ENCODE measurements around the gene ZFR.
"Not testable (repeated sequence)": the region's sequence is repeated elsewhere in the genome, so short reads cannot be mapped to it uniquely, and the experiment has no call there.

ZFR gene

GRCh38 chr5:32314658-32315057 lies 129.9 kb downstream of the ZFR start:
- Mint-ChIP-seq H3K27me3 (no peaks in the 10 kb centered on the region), H3K4me3 (peak overlapping the region; percentile 27 to 75), H3K9me3 (no peaks in the 10 kb centered on the region), H3K27ac (no peak overlapping the region), H3K4me1 (ENCODE audit: low read depth in 2 of 2) (peaks cover 18 to 21% of the 10 kb centered on the region in 2 donors), H3K36me3 (ENCODE audit: insufficient read depth) (peaks cover 18% of the 10 kb centered on the region)
- DNase-seq (no peak), ATAC-seq (replicated peaks) (no peak)

DNA sequence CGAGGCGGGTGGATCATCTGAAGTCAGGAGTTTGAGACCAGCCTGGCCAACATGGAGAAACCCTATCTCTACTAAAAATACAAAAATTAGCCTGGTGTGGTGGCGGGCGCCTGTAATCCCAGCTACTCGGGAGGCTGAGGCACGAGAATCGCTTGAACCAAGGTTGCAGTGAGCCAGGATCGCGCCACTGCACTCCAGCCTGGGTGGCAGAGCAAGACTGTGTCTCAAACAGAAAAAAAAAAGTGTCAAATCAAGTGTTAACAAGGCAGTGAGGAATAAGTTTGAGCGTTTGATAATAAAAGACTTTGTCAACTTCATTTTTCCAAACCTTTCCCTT lies 130.4 kb downstream of the ZFR start:
- Mint-ChIP-seq H3K36me3 (ENCODE audit: insufficient read depth) (peaks cover 18% of the 10 kb centered on the region), H3K4me3 (peak overlapping the region; percentile 27 to 75), H3K4me1 (ENCODE audit: low read depth in 2 of 2) (peaks cover 22 to 27% of the 10 kb centered on the region in 2 donors)
- H3K27me3 Mint-ChIP-seq; H3K9me3 Mint-ChIP-seq; ATAC-seq (replicated peaks); DNase-seq; H3K27ac Mint-ChIP-seq: not testable (repeated sequence)

DNA sequence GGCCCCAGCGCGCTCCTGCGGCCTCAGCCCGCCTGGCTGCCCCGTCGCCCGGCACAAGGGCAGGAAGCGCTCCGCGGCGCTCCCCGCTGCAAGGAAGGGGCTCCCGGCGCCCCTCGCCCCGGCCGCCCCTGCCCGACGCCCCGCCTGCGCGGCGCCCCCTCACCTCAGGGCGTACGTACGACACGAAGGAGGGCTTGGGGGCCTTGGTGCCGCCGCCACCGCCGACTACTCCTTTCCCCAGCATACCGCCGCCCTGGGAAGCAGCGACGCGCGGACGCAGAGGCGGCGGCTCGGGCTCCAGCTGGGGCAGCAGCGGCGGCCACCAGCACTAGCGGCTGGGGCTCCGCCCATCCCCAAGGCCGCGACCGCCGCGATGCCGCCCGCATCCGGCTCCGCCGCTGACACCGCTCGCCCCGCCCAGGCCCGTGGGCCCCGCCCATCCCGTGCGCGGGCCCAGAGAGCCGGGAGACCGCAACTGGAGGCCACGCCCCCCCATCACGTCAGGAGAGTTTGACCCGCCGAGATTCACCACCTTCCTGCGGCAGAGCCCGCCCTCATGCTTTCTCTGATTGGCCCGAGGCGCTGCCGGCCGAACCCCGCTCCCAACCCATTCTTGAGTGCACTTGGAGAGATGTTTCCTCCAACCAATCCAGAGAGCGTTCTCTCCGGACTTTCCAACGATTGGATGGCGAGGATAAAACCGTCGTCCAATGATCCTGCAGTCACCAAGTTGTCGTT lies 131.8 kb downstream of the ZFR start, which contains the start of gene MTMR12:
Gene MTMR12 (minus strand): TSS at position 345 of the 738 bp plus-strand sequence. CDS start 101 bp downstream, at position 244.
- ATAC-seq (replicated peaks) (peak; percentile 87), DNase-seq (peak; percentile 99 to 100 (median 100))
- Mint-ChIP-seq H3K4me3 (peak within 1 kb of the TSS; percentile 75 to 89), H3K27ac (peak within 1 kb of the TSS; percentile 75 to 92), H3K36me3 (ENCODE audit: insufficient read depth) (peaks cover 23% of the 10 kb centered on the region), H3K4me1 (ENCODE audit: low read depth in 2 of 2) (peaks cover 32 to 35% of the 10 kb centered on the region in 2 donors), H3K27me3 (no peaks in the 10 kb centered on the region), H3K9me3 (no peaks in the 10 kb centered on the region)

DNA sequence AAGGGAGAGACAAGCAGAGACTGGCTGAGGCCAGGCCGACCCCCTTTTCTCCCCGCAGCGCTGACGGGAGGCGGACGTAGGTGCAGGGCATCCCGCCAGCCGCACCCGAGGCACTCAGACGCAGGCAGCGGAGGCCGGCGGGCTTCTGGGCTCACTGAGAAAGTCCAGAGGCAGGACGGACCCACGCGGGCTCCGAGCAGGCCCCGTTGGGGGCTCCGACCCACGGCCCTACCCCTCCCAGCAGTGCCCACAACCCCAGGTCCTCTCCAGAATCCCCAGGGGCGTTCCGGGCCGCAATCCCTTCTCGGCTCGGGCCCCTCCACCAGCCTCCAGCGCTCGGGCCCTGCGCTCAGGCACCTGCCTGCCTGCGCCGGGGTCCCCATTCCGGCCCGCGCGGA lies 132.3 kb downstream of the ZFR start:
- Mint-ChIP-seq H3K27me3 (no peaks in the 10 kb centered on the region), H3K27ac (peak overlapping the region; percentile 75 to 92), H3K4me3 (peak overlapping the region; percentile 75 to 89), H3K36me3 (ENCODE audit: insufficient read depth) (peaks cover 25% of the 10 kb centered on the region), H3K4me1 (ENCODE audit: low read depth in 2 of 2) (peaks cover 32 to 40% of the 10 kb centered on the region in 2 donors), H3K9me3 (no peaks in the 10 kb centered on the region)
- ATAC-seq (replicated peaks), result peak; percentile 4
- DNase-seq, result peak in 2 of 3 experiments; percentile 27 to 31

- H3K36me3 Mint-ChIP-seq (ENCODE audit: insufficient read depth), result peaks cover 25% of the 10 kb centered on the region
- H3K27me3 Mint-ChIP-seq, result no peaks in the 10 kb centered on the region
- DNase-seq (no peak), ATAC-seq (replicated peaks) (no peak)
- peak overlapping the region; percentile 75 to 89 for H3K4me3 Mint-ChIP-seq
- peaks cover 32 to 44% of the 10 kb centered on the region in 2 donors for H3K4me1 Mint-ChIP-seq (ENCODE audit: low read depth in 2 of 2)
- peak overlapping the region; percentile 75 to 92 for H3K27ac Mint-ChIP-seq
- no peaks in the 10 kb centered on the region for H3K9me3 Mint-ChIP-seq
Measured at GRCh38 chr5:32311404-32312196, 132.9 kb downstream of the ZFR start.

- H3K27me3 Mint-ChIP-seq, result no peaks in the 10 kb centered on the region
- ATAC-seq (replicated peaks) (no peak), DNase-seq (no peak)
- H3K4me1 Mint-ChIP-seq (ENCODE audit: low read depth in 2 of 2), result peaks cover 38 to 55% of the 10 kb centered on the region in 2 donors
- peaks cover 29% of the 10 kb centered on the region for H3K36me3 Mint-ChIP-seq (ENCODE audit: insufficient read depth)
- peak overlapping the region in 1 of 2 donors; percentile 47 for H3K4me3 Mint-ChIP-seq
- no peak overlapping the region for H3K27ac Mint-ChIP-seq
- no peaks in the 10 kb centered on the region for H3K9me3 Mint-ChIP-seq
Measured at GRCh38 chr5:32309761-32310160, 134.8 kb downstream of the ZFR start.

DNA sequence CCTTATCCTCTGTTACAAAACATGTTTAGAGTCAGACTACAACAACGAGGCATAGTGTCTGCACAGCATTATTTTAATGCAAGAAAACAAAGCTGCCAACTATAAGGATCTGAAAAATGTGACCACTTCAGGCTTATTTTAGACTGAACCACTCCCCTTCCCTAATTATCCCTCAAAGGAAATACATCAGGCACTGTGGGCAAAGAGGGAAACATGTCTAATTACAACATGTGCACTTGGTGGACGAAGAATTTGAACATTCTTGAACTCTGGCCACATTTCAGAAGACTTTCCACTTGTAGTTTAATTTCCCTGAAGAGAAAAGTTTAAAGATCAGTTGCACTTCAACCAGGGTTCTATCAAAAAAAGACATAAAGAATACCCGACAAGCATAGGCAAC lies 135.6 kb downstream of the ZFR start:
- peaks cover 43 to 61% of the 10 kb centered on the region in 2 donors for H3K4me1 Mint-ChIP-seq (ENCODE audit: low read depth in 2 of 2)
- no peak overlapping the region for H3K27ac Mint-ChIP-seq
- no peak for DNase-seq
- no peak for ATAC-seq (replicated peaks)
- no peaks in the 10 kb centered on the region for H3K27me3 Mint-ChIP-seq
- H3K4me3 Mint-ChIP-seq, result no peak overlapping the region
- H3K36me3 Mint-ChIP-seq (ENCODE audit: insufficient read depth), result peaks cover 25% of the 10 kb centered on the region
- no peaks in the 10 kb centered on the region for H3K9me3 Mint-ChIP-seq

- DNase-seq (no peak), ATAC-seq (replicated peaks) (no peak)
- peaks cover 48 to 73% of the 10 kb centered on the region in 2 donors for H3K4me1 Mint-ChIP-seq (ENCODE audit: low read depth in 2 of 2)
- no peak overlapping the region for H3K27ac Mint-ChIP-seq
- no peak overlapping the region for H3K4me3 Mint-ChIP-seq
- peaks cover 14% of the 10 kb centered on the region for H3K36me3 Mint-ChIP-seq (ENCODE audit: insufficient read depth)
- no peaks in the 10 kb centered on the region for H3K9me3 Mint-ChIP-seq
- H3K27me3 Mint-ChIP-seq, result no peaks in the 10 kb centered on the region
Measured at GRCh38 chr5:32307769-32308194, 136.8 kb downstream of the ZFR start.

- Mint-ChIP-seq H3K36me3 (ENCODE audit: insufficient read depth) (peaks cover 16% of the 10 kb centered on the region), H3K4me1 (ENCODE audit: low read depth in 2 of 2) (peaks cover 51 to 78% of the 10 kb centered on the region in 2 donors), H3K9me3 (no peaks in the 10 kb centered on the region), H3K27me3 (no peaks in the 10 kb centered on the region), H3K4me3 (no peak overlapping the region), H3K27ac (peak overlapping the region; percentile 20 to 73)
- DNase-seq, result no peak
- ATAC-seq (replicated peaks), result no peak
Measured at GRCh38 chr5:32304622-32305021, 139.9 kb downstream of the ZFR start.
